Fibroblast of gingiva (primary cell): ENCODE measurements around the gene G2E3.

Experiments used
- DNase-seq: peaks from one replicate; pipeline ENCODE4 v3.0.0-alpha.2; 2011; ENCODE audit warnings: low read depth

Gene G2E3

GRCh38 chr14:30655658-30656057 lies 96.7 kb downstream of the G2E3 start:
- DNase-seq, result no peak

DNA sequence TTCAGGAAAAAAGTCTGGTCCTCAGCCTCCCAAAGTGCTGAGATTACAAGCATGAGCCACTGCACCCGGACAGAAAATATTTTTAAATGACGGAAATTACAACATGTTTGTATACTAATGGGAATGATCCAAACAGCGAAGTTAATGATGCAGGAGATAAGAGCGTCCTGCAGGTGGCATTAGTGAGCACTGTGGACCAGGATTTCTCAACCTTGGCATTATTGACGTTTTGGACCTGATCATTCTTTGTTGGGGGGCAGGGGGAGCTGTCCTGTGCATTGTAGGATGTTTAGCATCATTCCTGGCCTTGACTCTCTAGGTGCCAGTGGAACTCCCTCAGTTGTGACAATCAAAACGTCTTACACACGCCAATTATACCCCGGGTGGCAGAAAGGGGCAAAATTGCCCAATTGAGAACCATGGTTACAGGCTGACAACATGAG lies 97.3 kb downstream of the G2E3 start:
- peak; percentile 47 for DNase-seq

- no peak for DNase-seq
These were observed 98.1 kb downstream of the G2E3 start for GRCh38 chr14:30657050-30657449.

- DNase-seq, result peak; percentile 3
These were observed 98.7 kb downstream of the G2E3 start for GRCh38 chr14:30657606-30658163.

- DNase-seq, result no peak
These were observed 99.7 kb downstream of the G2E3 start for GRCh38 chr14:30658645-30659044.

- no peak for DNase-seq
These were observed 110.6 kb downstream of the G2E3 start for GRCh38 chr14:30669594-30669993.
